K562 (cell line): ENCODE results near the gene IL18RAP. TPM values are rescaled to one million over a fixed set of nuclear protein-coding genes. Genes with fewer than 3 reads are reported as not detected.
A peak's percentile ranks its signal among the peaks of the same experiment; 100 is the strongest.

Experiments used
- CEBPG ChIP-seq, 3 experiments: fragments of 200-800 bp in 1 of 3; sonication (Bioruptor generic) in 1 of 3; sonication (generic) in 1 of 3; formaldehyde crosslinking in 1 of 3; IDR thresholded peaks in 2 of 3; conservative IDR thresholded peaks in 1 of 3; 2 replicates each; pipeline versions ENCODE4 v1.6.1 to v1.8.0; 2016 to 2022; ENCODE audit warnings: missing compliant biosample characterization in 2 of 3, missing genetic modification characterization in 2 of 3, mild to moderate bottlenecking in 1 of 3, missing genetic modification reagents in 1 of 3
- CHD1 ChIP-seq: fragments of 200-600 bp; sonication (generic); IDR thresholded peaks from one replicate; pipeline ENCODE4 v1.6.1; 2012; ENCODE audit warnings: mild to moderate bottlenecking, moderate library complexity, low read length, inconsistent platforms
- EP400 ChIP-seq: fragments of 450-650 bp; IDR thresholded peaks from 2 replicates; pipeline ENCODE4 v1.6.1; 2017; ENCODE audit warnings: antibody characterized with exemption, mild to moderate bottlenecking, moderate library complexity
- EZH2 ChIP-seq: IDR thresholded peaks from 2 replicates; pipeline ENCODE4 v1.6.1; 2012; ENCODE audit warnings: low read depth, mild to moderate bottlenecking, inconsistent platforms, low read length, borderline replicate concordance
- FOXJ2 ChIP-seq: fragments of 200-800 bp; sonication (Bioruptor generic); IDR thresholded peaks from 2 replicates; pipeline ENCODE4 v1.6.1; 2016; ENCODE audit warnings: missing genetic modification characterization, missing compliant biosample characterization
- FOXJ3 ChIP-seq: sonication (generic); formaldehyde crosslinking; IDR thresholded peaks from 2 replicates; pipeline ENCODE4 v1.4.0; 2020; ENCODE audit warnings: mild to moderate bottlenecking, missing genetic modification reagents
- GATAD2B ChIP-seq: fragments of 450-650 bp; IDR thresholded peaks from 2 replicates; pipeline ENCODE4 v1.6.1; 2017; ENCODE audit warnings: mild to moderate bottlenecking, borderline replicate concordance
- KAT7 ChIP-seq: sonication (generic); formaldehyde crosslinking; IDR thresholded peaks from 2 replicates; pipeline ENCODE4 v1.8.0; 2022; ENCODE audit warnings: missing genetic modification reagents, mild to moderate bottlenecking, borderline replicate concordance
- L3MBTL2 ChIP-seq: fragments of 450-650 bp; IDR thresholded peaks from 2 replicates; pipeline ENCODE4 v1.6.1; 2016; ENCODE audit warnings: mild to moderate bottlenecking, moderate library complexity
- MCM7 ChIP-seq, 2 experiments: fragments of 450-650 bp; IDR thresholded peaks; 2 replicates each; pipeline ENCODE4 v1.6.1; 2016 to 2018
- PTBP1 ChIP-seq: fragments of 200-400 bp; formaldehyde crosslinking; IDR thresholded peaks from 2 replicates; pipeline ENCODE4 v1.6.1; 2017; ENCODE audit warnings: low read depth, low read length
- PTRF ChIP-seq: fragments of 450-650 bp; IDR thresholded peaks from 2 replicates; pipeline ENCODE4 v1.6.1; 2016; ENCODE audit warnings: mild to moderate bottlenecking, missing genetic modification characterization, missing compliant biosample characterization
- RHOXF2B ChIP-seq: fragments of 250-450 bp; sonication (Bioruptor Pico); conservative IDR thresholded peaks from 2 replicates; pipeline ENCODE4 v1.5.1; 2021
- SLC30A9 ChIP-seq: fragments of 250-450 bp; sonication (Bioruptor Pico); IDR thresholded peaks from 2 replicates; pipeline ENCODE4 v1.8.0; 2022; ENCODE audit warnings: mild to moderate bottlenecking, moderate library complexity
- SMARCC2 ChIP-seq: fragments of 450-650 bp; IDR thresholded peaks from 2 replicates; pipeline ENCODE4 v1.6.1; 2017; ENCODE audit warnings: antibody characterized with exemption, moderate library complexity, mild to moderate bottlenecking, low read depth
- TAF7 ChIP-seq: fragments of 450-650 bp; IDR thresholded peaks from 2 replicates; pipeline ENCODE4 v1.6.1; 2016; ENCODE audit warnings: missing genetic modification characterization, missing compliant biosample characterization
- TSC22D4 ChIP-seq: fragments of 450-650 bp; IDR thresholded peaks from 2 replicates; pipeline ENCODE4 v1.6.1; 2016; ENCODE audit warnings: missing genetic modification characterization, missing biosample characterization, control low read depth
- ZNF133 ChIP-seq: fragments of 250-450 bp; sonication (Bioruptor Pico); IDR thresholded peaks from 2 replicates; pipeline ENCODE4 v1.4.0; 2020; ENCODE audit warnings: mild to moderate bottlenecking
- ZNF217 ChIP-seq: sonication (generic); formaldehyde crosslinking; IDR thresholded peaks from 2 replicates; pipeline ENCODE4 v1.8.0; 2022; ENCODE audit warnings: mild to moderate bottlenecking, missing genetic modification reagents
- ZNF324 ChIP-seq: fragments of 250-450 bp; sonication (Bioruptor Pico); IDR thresholded peaks from 2 replicates; pipeline ENCODE4 v1.4.0; 2020; ENCODE audit warnings: mild to moderate bottlenecking
- ZNF696 ChIP-seq: fragments of 250-450 bp; sonication (Bioruptor Pico); conservative IDR thresholded peaks from 2 replicates; pipeline ENCODE4 v1.4.0; 2020; ENCODE audit warnings: mild to moderate bottlenecking, moderate library complexity
- ZZZ3 ChIP-seq: fragments of 450-650 bp; IDR thresholded peaks from 2 replicates; pipeline ENCODE4 v1.6.1; 2016; ENCODE audit warnings: antibody characterized with exemption, mild to moderate bottlenecking, moderate library complexity
- polyA plus RNA-seq, 8 experiments: library from polyadenylated mRNA; depleted of rRNA in 4 of 8; stranded (reverse) in 5 of 8; unstranded in 3 of 8; fragments of >200 nt; fragmentation: Nextera tagmentation in 2 of 8; fragmentation: Illumina TruSeq in 1 of 8; extraction: Ambion mirVana in 2 of 8; extraction: Trizol in 1 of 8; gene quantifications; 2 replicates each; pipeline versions ENCODE4 v1.2.1 to v1.2.3, GENCODE V29; 2011 to 2014; ENCODE audit warnings: inconsistent platforms in 1 of 8, missing spikeins in 1 of 8
- total RNA-seq, 7 experiments: library from RNA; depleted of rRNA in 6 of 7; stranded (reverse); fragments of >200 nt in 6 of 7; fragmentation: Illumina TruSeq in 2 of 7; extraction: Trizol in 2 of 7; gene quantifications; 2 replicates each; pipeline versions ENCODE4 v1.2.1 to v1.2.3, GENCODE V29; 2011 to 2021; ENCODE audit warnings: low replicate concordance in 1 of 7
- TF ChIP-seq, protein P1 (sequence below): sonication (generic); formaldehyde crosslinking; IDR thresholded peaks from 2 replicates; pipeline ENCODE4 v1.8.1; 2023; ENCODE audit warnings: mild to moderate bottlenecking, missing genetic modification reagents
- TF ChIP-seq, protein P2 (sequence below): fragments of 250-450 bp; sonication (Bioruptor Pico); IDR thresholded peaks from 2 replicates; pipeline ENCODE4 v1.4.0; 2020
- TF ChIP-seq, protein P3 (sequence below): fragments of 250-450 bp; sonication (Bioruptor Pico); IDR thresholded peaks from 2 replicates; pipeline ENCODE4 v1.5.0; 2021

Gene IL18RAP
- total and polyA plus RNA-seq, 9 of the 15 experiments (the other 6 are each of a cell fraction or from before 2014, with no cell fraction given): 1.1 to 20.5 (median 5.8) TPM

DNA sequence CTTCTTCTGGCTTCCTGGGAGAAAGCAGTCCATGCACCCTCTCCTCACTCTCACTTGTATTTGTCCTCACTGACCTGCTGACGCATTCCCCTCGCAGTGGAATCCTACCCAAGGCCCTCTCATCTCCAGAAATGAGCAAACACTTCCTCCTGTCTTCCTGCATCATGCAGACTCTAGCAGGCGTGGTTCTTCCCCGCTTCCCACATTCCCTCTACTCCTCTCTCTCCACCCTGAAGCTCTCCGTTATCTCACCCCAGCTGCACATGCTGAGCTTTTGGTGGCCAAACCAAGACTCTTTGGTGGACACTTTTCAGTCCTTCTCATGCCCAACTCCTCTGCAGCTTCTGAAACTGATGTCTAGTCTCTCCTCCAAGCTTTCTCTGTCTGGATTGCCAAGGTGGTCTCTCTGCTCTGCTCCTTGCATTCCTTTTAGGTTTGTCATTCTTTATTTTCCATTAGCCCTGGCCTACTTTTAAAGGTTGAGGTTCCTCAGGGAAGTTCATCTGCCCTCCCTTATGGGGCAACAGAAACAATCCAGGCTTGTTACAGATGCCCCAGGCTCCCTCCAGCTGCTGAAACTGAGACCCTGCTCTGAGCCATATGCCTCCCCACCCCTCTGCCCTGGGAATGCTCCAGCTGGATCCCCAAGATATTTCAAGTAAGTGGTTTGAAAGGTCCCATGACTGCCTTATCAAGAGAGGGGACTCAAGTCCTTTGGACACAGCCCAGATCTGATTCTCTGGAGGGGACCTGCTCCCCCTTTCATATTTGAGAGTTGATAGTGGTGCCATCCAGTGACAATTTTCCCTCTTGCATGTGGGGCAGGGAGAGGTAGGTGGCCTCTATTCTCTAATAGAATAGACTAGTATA, 835 bp upstream of the IL18RAP start (continued):
- TF ChIP-seq EZH2 (no peak), FOXJ3 (CRISPR knock-in tag) (no peak), CHD1 (no peak), FOXJ2 (tag) (no peak), ZZZ3 (no peak), RHOXF2B (CRISPR knock-in tag) (no peak), SMARCC2 (no peak), ZNF217 (CRISPR knock-in tag) (no peak), ZNF324 (CRISPR knock-in tag) (no peak), ZNF133 (no peak), PTBP1 (no peak), PTRF (tag) (no peak), TSC22D4 (tag) (no peak), SLC30A9 (CRISPR knock-in tag) (no peak), EP400 (peak; percentile 15; the same call in 1 of the 2 replicates), KAT7 (no peak), ZNF696 (CRISPR knock-in tag) (no peak), CEBPG (CRISPR knock-in tag; IDR thresholded peaks at IDR 0.05) (no peak), CEBPG (tag; conservative IDR thresholded peaks at IDR 0.05 in 1 of 2, IDR thresholded peaks at IDR 0.05 in 1 of 2) (no peak), L3MBTL2 (peak; percentile 94), TAF7 (tag) (no peak), MCM7 (IDR thresholded peaks at IDR 0.05) (no peak), GATAD2B (no peak)
- TF ChIP-seq, protein P1, sequence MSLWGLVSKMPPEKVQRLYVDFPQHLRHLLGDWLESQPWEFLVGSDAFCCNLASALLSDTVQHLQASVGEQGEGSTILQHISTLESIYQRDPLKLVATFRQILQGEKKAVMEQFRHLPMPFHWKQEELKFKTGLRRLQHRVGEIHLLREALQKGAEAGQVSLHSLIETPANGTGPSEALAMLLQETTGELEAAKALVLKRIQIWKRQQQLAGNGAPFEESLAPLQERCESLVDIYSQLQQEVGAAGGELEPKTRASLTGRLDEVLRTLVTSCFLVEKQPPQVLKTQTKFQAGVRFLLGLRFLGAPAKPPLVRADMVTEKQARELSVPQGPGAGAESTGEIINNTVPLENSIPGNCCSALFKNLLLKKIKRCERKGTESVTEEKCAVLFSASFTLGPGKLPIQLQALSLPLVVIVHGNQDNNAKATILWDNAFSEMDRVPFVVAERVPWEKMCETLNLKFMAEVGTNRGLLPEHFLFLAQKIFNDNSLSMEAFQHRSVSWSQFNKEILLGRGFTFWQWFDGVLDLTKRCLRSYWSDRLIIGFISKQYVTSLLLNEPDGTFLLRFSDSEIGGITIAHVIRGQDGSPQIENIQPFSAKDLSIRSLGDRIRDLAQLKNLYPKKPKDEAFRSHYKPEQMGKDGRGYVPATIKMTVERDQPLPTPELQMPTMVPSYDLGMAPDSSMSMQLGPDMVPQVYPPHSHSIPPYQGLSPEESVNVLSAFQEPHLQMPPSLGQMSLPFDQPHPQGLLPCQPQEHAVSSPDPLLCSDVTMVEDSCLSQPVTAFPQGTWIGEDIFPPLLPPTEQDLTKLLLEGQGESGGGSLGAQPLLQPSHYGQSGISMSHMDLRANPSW (CRISPR knock-in tag): no peak
- TF ChIP-seq, protein P2, sequence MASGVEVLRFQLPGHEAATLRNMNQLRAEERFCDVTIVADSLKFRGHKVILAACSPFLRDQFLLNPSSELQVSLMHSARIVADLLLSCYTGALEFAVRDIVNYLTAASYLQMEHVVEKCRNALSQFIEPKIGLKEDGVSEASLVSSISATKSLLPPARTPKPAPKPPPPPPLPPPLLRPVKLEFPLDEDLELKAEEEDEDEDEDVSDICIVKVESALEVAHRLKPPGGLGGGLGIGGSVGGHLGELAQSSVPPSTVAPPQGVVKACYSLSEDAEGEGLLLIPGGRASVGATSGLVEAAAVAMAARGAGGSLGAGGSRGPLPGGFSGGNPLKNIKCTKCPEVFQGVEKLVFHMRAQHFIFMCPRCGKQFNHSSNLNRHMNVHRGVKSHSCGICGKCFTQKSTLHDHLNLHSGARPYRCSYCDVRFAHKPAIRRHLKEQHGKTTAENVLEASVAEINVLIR: no peak
- TF ChIP-seq, protein P3, sequence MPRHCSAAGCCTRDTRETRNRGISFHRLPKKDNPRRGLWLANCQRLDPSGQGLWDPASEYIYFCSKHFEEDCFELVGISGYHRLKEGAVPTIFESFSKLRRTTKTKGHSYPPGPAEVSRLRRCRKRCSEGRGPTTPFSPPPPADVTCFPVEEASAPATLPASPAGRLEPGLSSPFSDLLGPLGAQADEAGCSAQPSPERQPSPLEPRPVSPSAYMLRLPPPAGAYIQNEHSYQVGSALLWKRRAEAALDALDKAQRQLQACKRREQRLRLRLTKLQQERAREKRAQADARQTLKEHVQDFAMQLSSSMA (CRISPR knock-in tag): no peak
